GM18519 (cell line): Measurements from ENCODE around the gene NAXD.
"Not testable (repeated sequence)": the region's sequence is repeated elsewhere in the genome, so short reads cannot be mapped to it uniquely, and the experiment has no call there.

Experiments used
- ATAC-seq: cut with Tn5 transposase; IDR thresholded peaks from one replicate; pipeline ENCODE4 v1.9.1; 2021; ENCODE audit warnings: mild to moderate bottlenecking, moderate library complexity; ENCODE audit not compliant: unreplicated experiment, low FRiP score

Gene NAXD

GRCh38 chr13:110627761-110628476 lies 12.6 kb downstream of the NAXD start:
- no peak for ATAC-seq

GRCh38 chr13:110628477-110628793 lies 13.1 kb downstream of the NAXD start:
- ATAC-seq = no peak

- no peak for ATAC-seq
Observed at GRCh38 chr13:110628952-110629701, 13.8 kb downstream of the NAXD start.

GRCh38 chr13:110629735-110630134 lies 14.4 kb downstream of the NAXD start:
- no peak for ATAC-seq

- no peak for ATAC-seq
Observed at GRCh38 chr13:110630566-110631119, 15.3 kb downstream of the NAXD start.

GRCh38 chr13:110632255-110632654 lies 16.9 kb downstream of the NAXD start:
- ATAC-seq = not testable (repeated sequence)

- ATAC-seq = no peak
Observed at GRCh38 chr13:110633776-110634175, 18.4 kb downstream of the NAXD start.

- no peak for ATAC-seq
Observed at GRCh38 chr13:110634558-110634957, 19.2 kb downstream of the NAXD start.

- no peak for ATAC-seq
Observed at GRCh38 chr13:110635405-110636002, 20.2 kb downstream of the NAXD start.

- no peak for ATAC-seq
Observed at GRCh38 chr13:110636053-110636475, 20.7 kb downstream of the NAXD start.

- ATAC-seq = no peak
Observed at GRCh38 chr13:110636701-110637201, 21.4 kb downstream of the NAXD start.

- ATAC-seq = no peak
Observed at GRCh38 chr13:110637275-110637674, 21.9 kb downstream of the NAXD start.

GRCh38 chr13:110637747-110638146 lies 22.4 kb downstream of the NAXD start:
- no peak for ATAC-seq

GRCh38 chr13:110638257-110638656 lies 22.9 kb downstream of the NAXD start:
- ATAC-seq = no peak

- ATAC-seq = no peak
Observed at GRCh38 chr13:110638814-110639806, 23.8 kb downstream of the NAXD start.

GRCh38 chr13:110639935-110640334 lies 24.6 kb downstream of the NAXD start:
- no peak for ATAC-seq

- no peak for ATAC-seq
Observed at GRCh38 chr13:110640591-110641029, 25.3 kb downstream of the NAXD start.

GRCh38 chr13:110641055-110642015 lies 26.0 kb downstream of the NAXD start:
- ATAC-seq = no peak
